ENCODE data around the gene MAML2. TPM values are rescaled to one million over a fixed set of nuclear protein-coding genes. Genes with fewer than 3 reads are reported as not detected.
A peak's percentile ranks its signal among the peaks of the same experiment; 100 is the strongest.
"Not testable (repeated sequence)": the region's sequence is repeated elsewhere in the genome, so short reads cannot be mapped to it uniquely, and the experiment has no call there.

The MAML2 gene
- total RNA-seq, 2 experiments from 2014 or later, result 14.1 to 14.3 TPM

DNA sequence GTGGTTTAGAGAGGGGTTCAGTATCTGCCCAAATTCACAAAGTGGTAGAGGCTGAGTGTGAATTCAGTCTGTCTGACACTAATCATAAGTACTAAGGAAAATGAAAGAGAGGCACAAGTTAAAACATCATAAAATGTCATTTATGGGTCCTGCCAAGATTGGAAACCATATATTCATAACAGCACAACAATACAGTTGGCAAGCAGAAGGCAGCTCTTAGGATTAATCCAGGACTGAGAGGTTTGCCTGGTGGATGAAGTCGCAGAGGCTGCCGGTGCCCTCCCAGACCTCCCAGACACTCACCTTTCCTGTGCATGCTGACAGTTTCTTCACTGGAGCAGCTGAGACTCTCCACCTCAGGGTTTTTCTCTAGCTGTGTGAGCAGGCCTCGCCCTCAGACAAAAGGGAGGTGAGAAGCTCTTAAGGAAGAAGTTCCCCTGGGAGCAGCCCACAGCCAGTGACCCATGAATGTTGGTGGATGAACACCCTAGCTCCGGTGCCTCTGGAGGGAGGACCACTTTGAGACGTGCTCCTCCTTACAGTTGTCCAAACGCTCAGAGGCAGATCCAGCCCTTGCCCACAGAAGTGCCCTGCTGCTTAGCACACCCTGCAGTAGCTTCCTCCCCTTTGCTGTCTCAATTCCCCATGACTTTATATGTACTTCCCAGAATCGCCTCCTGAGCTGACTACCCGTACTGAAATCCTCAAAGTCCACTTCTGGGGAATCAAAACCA, 43.7 kb downstream of the MAML2 start:
- no peaks in the 10 kb centered on the region for H3K27me3 Mint-ChIP-seq
- no peaks in the 10 kb centered on the region for H3K9me3 Mint-ChIP-seq
- peaks cover 73% of the 10 kb centered on the region for H3K4me1 Mint-ChIP-seq
- H3K27ac Mint-ChIP-seq, result peak overlapping the region; percentile 21
- peaks cover 19% of the 10 kb centered on the region for H3K36me3 Mint-ChIP-seq
- no peak overlapping the region for H3K4me3 Mint-ChIP-seq
- no peak for DNase-seq

DNA sequence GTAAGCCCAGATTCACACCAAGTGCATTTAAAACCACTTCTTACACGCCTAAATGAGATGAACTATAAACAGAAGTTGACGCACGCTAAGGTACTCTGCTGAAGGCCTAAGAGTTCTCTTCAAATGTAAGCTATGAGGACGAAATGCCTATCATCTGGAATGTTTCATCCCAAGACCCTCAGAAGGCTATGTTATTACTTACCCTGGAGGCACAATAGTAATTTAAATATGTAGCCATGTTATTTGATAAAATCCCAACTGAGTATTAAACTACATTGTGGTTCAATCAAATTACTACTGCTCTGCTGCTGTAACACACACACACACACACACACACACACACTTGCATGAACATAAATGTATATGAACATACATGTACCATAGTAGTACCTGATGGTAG, 47.6 kb downstream of the MAML2 start:
- no peaks in the 10 kb centered on the region for H3K27me3 Mint-ChIP-seq
- no peak overlapping the region for H3K4me3 Mint-ChIP-seq
- peaks cover 81% of the 10 kb centered on the region for H3K4me1 Mint-ChIP-seq
- H3K36me3 Mint-ChIP-seq, result peaks cover 35% of the 10 kb centered on the region
- DNase-seq, result no peak
- no peaks in the 10 kb centered on the region for H3K9me3 Mint-ChIP-seq
- no peak overlapping the region for H3K27ac Mint-ChIP-seq

DNA sequence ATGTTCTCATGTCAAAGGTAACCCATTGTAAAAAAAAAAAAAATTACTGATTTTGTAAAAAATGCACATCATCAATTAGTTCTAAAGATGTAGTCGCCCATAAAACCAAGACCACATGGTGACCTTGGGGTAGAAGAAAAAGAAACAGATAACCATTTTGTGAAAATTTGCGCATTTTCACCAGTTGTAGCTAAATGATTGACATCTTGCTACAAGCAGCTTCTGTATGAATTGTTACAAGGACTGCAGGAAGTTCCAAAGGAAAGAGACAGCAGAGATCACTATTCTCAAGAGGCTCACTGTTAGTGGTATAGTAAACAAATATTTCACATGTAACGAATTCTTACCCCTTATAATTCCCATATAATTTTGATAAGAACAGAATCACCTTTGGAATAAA, 48.7 kb downstream of the MAML2 start:
- Mint-ChIP-seq H3K4me3 (no peak overlapping the region), H3K4me1 (peaks cover 81% of the 10 kb centered on the region), H3K27ac (peak overlapping the region; percentile 66), H3K9me3 (no peaks in the 10 kb centered on the region), H3K27me3 (no peaks in the 10 kb centered on the region), H3K36me3 (peaks cover 33% of the 10 kb centered on the region)
- no peak for DNase-seq

DNA sequence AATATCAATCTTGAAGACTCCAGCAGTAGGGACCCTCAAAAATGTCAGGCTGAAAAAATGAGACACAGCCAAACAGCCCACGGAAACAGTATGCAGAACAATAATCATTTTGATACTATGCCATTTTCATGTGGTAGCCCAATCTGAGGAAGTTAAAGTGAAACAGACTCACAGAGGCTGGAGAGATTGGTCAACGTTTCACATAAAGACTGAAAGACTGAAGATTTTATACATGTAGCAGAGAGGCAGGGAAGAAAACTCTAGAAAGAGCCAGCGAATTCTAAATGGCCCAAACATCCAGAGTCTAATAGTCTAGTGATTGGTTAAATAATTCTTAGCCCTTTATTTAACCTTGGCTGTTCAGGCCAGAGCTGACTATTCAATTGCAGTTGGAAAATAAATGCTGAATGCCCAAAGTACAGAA, 49.4 kb downstream of the MAML2 start:
- Mint-ChIP-seq H3K9me3 (no peaks in the 10 kb centered on the region), H3K36me3 (peaks cover 33% of the 10 kb centered on the region), H3K4me3 (peak overlapping the region; percentile 12), H3K27ac (peak overlapping the region; percentile 66), H3K4me1 (peaks cover 84% of the 10 kb centered on the region), H3K27me3 (no peaks in the 10 kb centered on the region)
- DNase-seq, result peak; percentile 10

GRCh38 chr11:96293109-96293508, 49.9 kb downstream of the MAML2 start:
- Mint-ChIP-seq H3K36me3 (peaks cover 31% of the 10 kb centered on the region), H3K27me3 (no peaks in the 10 kb centered on the region), H3K4me3 (peak overlapping the region; percentile 12), H3K27ac (peak overlapping the region; percentile 66), H3K4me1 (peaks cover 83% of the 10 kb centered on the region), H3K9me3 (no peaks in the 10 kb centered on the region)
- DNase-seq, result no peak

DNA sequence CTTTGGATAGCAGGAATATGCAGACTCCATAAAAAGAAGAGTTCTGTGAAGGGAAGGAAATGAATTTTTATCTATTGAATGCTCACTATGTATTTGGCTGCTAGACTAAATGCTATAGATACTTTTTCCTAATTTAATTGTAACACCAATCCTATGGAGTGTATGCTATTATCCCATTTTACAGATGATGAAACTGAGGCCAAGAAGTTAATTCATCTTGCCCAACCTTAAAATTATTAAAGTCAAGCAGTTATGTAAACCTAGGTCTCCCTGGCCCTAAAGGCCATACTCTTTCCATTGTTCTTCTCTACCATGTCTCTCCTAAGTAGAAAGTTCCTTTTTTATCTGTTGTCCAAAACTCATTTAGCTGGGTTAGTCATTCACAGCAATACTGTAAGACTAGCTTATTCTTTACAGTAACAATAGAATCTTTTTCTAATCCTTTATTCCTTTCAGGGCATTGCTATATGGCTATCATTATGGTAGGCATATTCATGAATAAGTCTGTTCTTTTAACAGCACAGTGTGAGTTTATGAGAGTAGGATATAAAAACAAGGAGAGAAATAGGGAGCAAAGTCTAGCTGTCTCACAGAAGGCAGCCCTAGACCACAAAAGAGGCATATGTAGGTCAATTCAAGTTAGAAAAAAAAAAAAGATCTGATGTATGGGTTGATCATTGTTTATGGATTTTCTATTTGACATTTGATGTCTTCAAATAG, 50.5 kb downstream of the MAML2 start:
- Mint-ChIP-seq H3K9me3 (no peaks in the 10 kb centered on the region), H3K4me3 (no peak overlapping the region), H3K4me1 (peaks cover 86% of the 10 kb centered on the region), H3K36me3 (peaks cover 34% of the 10 kb centered on the region), H3K27me3 (no peaks in the 10 kb centered on the region), H3K27ac (no peak overlapping the region)
- no peak for DNase-seq

GRCh38 chr11:96290631-96291030, 52.4 kb downstream of the MAML2 start:
- Mint-ChIP-seq H3K9me3 (peaks cover 7% of the 10 kb centered on the region), H3K4me3 (no peak overlapping the region), H3K27ac (peak overlapping the region; percentile 14), H3K27me3 (no peaks in the 10 kb centered on the region), H3K4me1 (peaks cover 87% of the 10 kb centered on the region), H3K36me3 (peaks cover 38% of the 10 kb centered on the region)
- DNase-seq, result no peak

GRCh38 chr11:96290031-96290430, 53.0 kb downstream of the MAML2 start:
- H3K4me1 Mint-ChIP-seq, result peaks cover 87% of the 10 kb centered on the region
- peaks cover 44% of the 10 kb centered on the region for H3K36me3 Mint-ChIP-seq
- H3K4me3 Mint-ChIP-seq, result no peak overlapping the region
- H3K9me3 Mint-ChIP-seq, result peaks cover 13% of the 10 kb centered on the region
- no peak for DNase-seq
- H3K27me3 Mint-ChIP-seq, result no peaks in the 10 kb centered on the region
- H3K27ac Mint-ChIP-seq, result peak overlapping the region; percentile 14

DNA sequence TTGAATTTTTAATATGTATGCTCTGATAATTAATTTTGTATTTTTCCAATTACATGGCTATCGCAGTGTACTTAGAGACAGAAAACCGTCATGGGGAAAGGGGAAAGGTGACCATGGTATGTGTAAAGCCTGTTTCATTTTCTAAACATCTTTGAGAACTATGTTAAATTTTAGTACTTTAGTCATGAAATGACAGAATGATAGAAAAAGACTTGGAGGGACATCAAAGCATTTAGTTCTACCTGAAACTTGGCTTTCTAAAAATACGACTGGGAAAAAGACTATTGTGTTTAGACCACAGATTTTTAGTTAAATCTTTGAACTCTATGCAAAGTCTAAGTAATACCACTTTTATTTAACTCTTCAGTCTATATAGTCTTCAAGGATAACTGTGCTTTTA, 54.1 kb downstream of the MAML2 start:
- Mint-ChIP-seq H3K36me3 (peaks cover 48% of the 10 kb centered on the region), H3K9me3 (peaks cover 17% of the 10 kb centered on the region), H3K4me3 (no peak overlapping the region), H3K27ac (peak overlapping the region; percentile 80), H3K27me3 (no peaks in the 10 kb centered on the region), H3K4me1 (peaks cover 87% of the 10 kb centered on the region)
- DNase-seq, result no peak

- Mint-ChIP-seq H3K4me1 (peaks cover 87% of the 10 kb centered on the region), H3K9me3 (peaks cover 17% of the 10 kb centered on the region), H3K27me3 (no peaks in the 10 kb centered on the region), H3K36me3 (peaks cover 53% of the 10 kb centered on the region), H3K4me3 (peak overlapping the region; percentile 72), H3K27ac (peak overlapping the region; percentile 93)
- DNase-seq, result no peak
Measured at GRCh38 chr11:96287822-96288439, 55.1 kb downstream of the MAML2 start.

- H3K4me3 Mint-ChIP-seq, H3K27me3 Mint-ChIP-seq, DNase-seq: not testable (repeated sequence)
- Mint-ChIP-seq H3K36me3 (peaks cover 54% of the 10 kb centered on the region), H3K9me3 (peaks cover 17% of the 10 kb centered on the region), H3K4me1 (peaks cover 84% of the 10 kb centered on the region), H3K27ac (peak overlapping the region; percentile 69)
Measured at GRCh38 chr11:96285985-96286384, 57.0 kb downstream of the MAML2 start.

DNA sequence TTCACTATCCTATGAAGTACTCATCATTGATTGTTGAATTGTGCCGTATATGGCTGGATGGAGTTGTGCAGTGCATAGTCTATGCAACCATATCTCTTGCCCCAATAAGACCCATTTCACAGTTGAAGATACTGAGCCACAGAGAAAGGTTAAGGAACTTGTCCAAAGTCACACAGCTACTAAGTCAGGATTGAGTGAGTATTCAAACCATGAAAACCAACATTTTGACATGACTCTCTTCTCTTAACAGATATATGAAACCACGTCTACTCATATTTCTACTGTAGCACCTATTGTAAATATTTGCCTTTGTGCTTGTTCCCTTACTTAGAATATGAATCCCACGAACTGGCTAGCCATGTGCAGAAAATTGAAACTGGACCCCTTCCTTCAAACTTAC, 58.1 kb downstream of the MAML2 start:
- DNase-seq, result no peak
- Mint-ChIP-seq H3K27ac (peak overlapping the region; percentile 69), H3K9me3 (peaks cover 17% of the 10 kb centered on the region), H3K4me3 (no peak overlapping the region), H3K36me3 (peaks cover 49% of the 10 kb centered on the region), H3K27me3 (no peaks in the 10 kb centered on the region), H3K4me1 (peaks cover 83% of the 10 kb centered on the region)

- Mint-ChIP-seq H3K4me1 (peaks cover 81% of the 10 kb centered on the region), H3K27me3 (no peaks in the 10 kb centered on the region), H3K4me3 (no peak overlapping the region), H3K36me3 (peaks cover 49% of the 10 kb centered on the region), H3K9me3 (peaks cover 17% of the 10 kb centered on the region), H3K27ac (peak overlapping the region; percentile 52)
- no peak for DNase-seq
Measured at GRCh38 chr11:96284401-96284800, 58.6 kb downstream of the MAML2 start.

DNA sequence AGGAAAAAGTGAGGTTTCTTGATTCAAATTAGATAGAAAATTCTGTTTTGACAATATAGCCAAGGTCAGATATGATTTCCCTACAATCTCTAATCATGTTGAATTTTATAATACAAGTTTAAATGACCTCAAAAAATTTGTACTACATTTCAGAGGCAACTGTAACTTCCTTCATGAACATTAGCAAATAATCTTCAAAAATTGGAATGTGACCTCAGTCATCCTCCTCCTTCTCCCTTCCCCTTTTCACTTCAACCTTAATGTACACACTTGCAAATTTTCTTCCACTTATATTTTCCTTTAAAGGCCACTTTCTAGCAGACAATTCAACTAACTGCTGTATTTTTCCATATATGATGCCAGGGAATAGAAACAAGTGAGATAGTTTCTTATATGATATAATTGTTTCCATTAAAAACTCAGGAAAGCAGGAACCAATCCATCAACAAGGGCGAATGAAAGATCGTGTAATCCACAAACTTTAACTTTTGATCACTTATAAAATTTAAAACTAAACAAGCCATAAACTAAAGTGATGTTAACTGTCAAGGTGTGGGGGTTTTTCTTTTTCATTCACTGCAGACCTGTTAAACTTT, 60.3 kb downstream of the MAML2 start:
- no peak overlapping the region for H3K4me3 Mint-ChIP-seq
- H3K4me1 Mint-ChIP-seq, result peaks cover 84% of the 10 kb centered on the region
- H3K9me3 Mint-ChIP-seq, result peaks cover 17% of the 10 kb centered on the region
- H3K27ac Mint-ChIP-seq, result peak overlapping the region; percentile 36
- H3K36me3 Mint-ChIP-seq, result peaks cover 56% of the 10 kb centered on the region
- DNase-seq, result no peak
- H3K27me3 Mint-ChIP-seq, result no peaks in the 10 kb centered on the region

DNA sequence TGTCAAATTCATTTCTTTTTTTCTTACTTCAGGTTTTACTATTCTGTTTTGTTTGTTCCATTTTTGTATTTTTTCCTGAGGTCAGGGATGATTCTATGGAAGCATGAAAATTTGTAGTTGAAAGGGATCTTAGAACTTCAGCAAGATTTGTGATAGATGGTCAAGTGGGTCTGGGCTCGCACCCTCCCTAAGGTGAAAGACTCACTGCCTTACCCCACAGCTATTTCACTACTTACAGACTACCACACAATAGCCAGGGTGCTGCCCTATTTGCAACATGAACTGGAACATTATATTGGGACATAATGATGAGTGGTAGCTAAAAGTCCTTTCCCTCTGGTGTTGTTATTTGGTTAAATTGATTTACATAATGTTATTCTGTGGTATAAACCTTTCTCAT, 62.6 kb downstream of the MAML2 start:
- Mint-ChIP-seq H3K27ac (peak overlapping the region; percentile 59), H3K27me3 (no peaks in the 10 kb centered on the region), H3K36me3 (peaks cover 52% of the 10 kb centered on the region), H3K4me3 (no peak overlapping the region), H3K4me1 (peaks cover 78% of the 10 kb centered on the region), H3K9me3 (peaks cover 7% of the 10 kb centered on the region)
- no peak for DNase-seq

Measured in activated naive CD8-positive, alpha-beta T cell treated with anti-CD3 and anti-CD28 coated beads for 36 hours (primary cell).